ENCODE data around the gene ZDHHC6. TPM values are rescaled to one million over a fixed set of nuclear protein-coding genes. Genes with fewer than 3 reads are reported as not detected.
"Not testable (repeated sequence)": the region's sequence is repeated elsewhere in the genome, so short reads cannot be mapped to it uniquely, and the experiment has no call there.

The ZDHHC6 gene
- 10 to 100 TPM; 19.0 to 25.0 TPM for total RNA-seq
- long read RNA-seq, donor 1, transcript ZDHHC6-202 (11 exons, 2,170 nt): major isoform, 5 of 7 reads
- long read RNA-seq, donor 1, partial matches to known transcripts: 0 of 7 reads
- long read RNA-seq, donor 1, other reads (novel, unspliced or antisense): 2 of 7 reads
- long read RNA-seq, donor 2, transcript ZDHHC6-202 (11 exons, 2,170 nt): major isoform, 24 of 37 reads
- long read RNA-seq, donor 2, partial matches to known transcripts: 2 of 37 reads
- long read RNA-seq, donor 2, other reads (novel, unspliced or antisense): 11 of 37 reads

- DNase-seq (ENCODE audit: low spot score): peak; percentile 95
- intact Hi-C loops (cut with DNase I): no loop called here
Observed at GRCh38 chr10:112446855-112447619, at the start of gene ZDHHC6, which contains the start of gene VTI1A. ZDHHC6 (minus strand) TSS chr10:112446914; CDS start chr10:112445436, 1,478 bp downstream. VTI1A (plus strand) TSS chr10:112447215; CDS start chr10:112447374, 159 bp downstream.

GRCh38 chr10:112492736-112493135, 46.0 kb upstream of the ZDHHC6 start:
- intact Hi-C loops (cut with DNase I): no loop called here
- DNase-seq (ENCODE audit: low spot score): no peak

DNA sequence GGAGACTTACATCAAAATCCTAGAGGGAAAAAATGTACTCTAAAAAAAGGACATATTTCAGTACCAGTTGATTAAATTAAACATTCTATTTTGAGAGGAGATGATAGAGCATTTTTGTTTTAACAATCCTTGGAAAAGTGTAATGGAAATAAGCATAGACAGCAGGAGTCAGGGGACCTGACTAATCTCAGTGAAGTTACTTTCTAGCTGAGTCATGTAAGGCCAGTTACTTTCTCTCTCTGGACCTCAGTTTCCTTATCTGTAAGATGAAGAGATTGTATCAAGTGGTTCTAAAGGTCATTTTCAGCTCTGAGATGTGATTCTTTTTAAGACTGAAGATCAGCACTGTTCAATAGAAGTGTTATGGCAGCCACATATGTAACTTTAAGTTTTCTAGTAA, 44.4 kb upstream of the ZDHHC6 start:
- intact Hi-C loops (cut with DNase I): no loop called here
- DNase-seq (ENCODE audit: low spot score): no peak

DNA sequence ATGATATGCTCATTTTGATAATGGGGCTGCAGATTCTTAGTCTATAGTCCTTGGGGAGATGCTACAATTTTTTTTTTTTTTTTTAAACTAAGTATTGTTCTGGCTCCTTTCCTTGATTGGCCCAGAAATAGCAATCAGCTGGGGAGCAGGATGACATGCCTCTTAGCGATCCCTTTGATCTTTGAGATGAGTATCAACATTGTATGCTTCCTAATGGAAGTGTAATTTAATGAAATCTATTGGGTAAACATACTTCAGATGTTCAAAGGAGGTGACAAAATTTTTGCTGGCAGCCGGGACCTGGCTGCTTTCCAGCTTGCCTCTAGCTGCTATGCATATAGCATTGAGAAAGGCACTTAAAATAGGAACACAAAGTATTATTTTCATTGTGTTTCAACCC, 43.8 kb upstream of the ZDHHC6 start:
- DNase-seq (ENCODE audit: low spot score): no peak
- intact Hi-C loops (cut with DNase I): no loop called here

DNA sequence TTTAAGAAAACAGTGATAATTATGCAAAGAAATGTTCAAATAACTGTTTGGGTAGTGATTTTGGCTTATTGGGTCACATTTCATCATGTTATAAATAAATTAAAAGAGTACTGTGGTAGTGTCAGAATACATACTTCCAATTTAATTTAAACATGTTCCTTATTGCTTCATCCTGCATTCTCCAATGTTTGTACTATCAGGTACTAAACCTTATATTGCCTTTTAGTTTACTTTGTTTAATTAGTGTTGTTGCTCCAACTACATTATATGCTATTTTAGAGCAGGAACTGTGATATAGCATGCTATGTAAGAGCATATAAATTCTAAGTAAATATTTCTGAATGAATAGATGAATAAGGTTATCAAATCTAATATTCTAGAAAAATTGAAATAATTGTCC, 41.2 kb upstream of the ZDHHC6 start:
- intact Hi-C loops (cut with DNase I): no loop called here
- no peak for DNase-seq (ENCODE audit: low spot score)

DNA sequence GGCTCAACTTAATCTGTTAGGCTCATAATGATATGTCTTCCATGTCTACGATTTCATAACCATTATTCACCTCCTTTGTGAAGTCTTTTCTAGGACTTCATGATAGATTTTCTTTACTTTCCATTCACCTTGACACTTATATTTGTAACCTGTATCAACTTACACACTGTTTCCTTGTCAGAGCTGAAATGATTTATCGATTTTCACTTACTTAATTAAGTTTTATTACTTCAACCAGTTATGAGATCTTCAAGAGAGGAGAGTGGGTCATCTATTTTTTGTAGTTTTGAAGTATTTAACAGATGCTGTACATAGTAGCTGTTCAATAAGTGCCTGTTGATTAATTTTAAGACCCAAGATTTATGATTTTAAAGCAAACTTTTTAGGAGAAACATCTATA, 37.7 kb upstream of the ZDHHC6 start:
- DNase-seq (ENCODE audit: low spot score): no peak
- intact Hi-C loops (cut with DNase I): no loop called here

DNA sequence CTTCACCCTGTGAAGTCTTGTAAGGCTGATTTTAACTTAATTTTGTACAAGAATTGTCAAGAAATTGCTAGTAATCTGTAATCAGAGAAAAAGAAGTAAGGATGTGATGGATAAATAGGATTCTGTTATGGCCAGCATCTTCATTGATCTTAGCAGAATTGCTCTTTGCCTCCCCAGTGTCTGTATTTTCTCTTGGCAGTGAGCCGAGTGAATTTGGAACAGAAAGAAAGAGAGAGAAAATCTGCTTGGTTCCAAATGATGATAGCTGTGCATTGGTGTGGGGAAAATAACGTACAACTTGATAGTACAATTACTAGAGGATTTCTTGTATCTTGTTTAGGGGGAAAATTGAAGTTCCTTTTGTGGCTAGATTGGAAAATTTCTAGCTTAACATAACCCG, 34.9 kb upstream of the ZDHHC6 start:
- intact Hi-C loops (cut with DNase I): no loop called here
- no peak for DNase-seq (ENCODE audit: low spot score)

- intact Hi-C loops (cut with DNase I): no loop called here
- DNase-seq (ENCODE audit: low spot score): no peak
Observed at GRCh38 chr10:112475575-112476218, 29.0 kb upstream of the ZDHHC6 start.

GRCh38 chr10:112471878-112472487, 25.3 kb upstream of the ZDHHC6 start:
- intact Hi-C loops (cut with DNase I): no loop called here
- no peak for DNase-seq (ENCODE audit: low spot score)

GRCh38 chr10:112467541-112468075, 20.9 kb upstream of the ZDHHC6 start:
- intact Hi-C loops (cut with DNase I): no loop called here
- DNase-seq (ENCODE audit: low spot score): no peak

- DNase-seq (ENCODE audit: low spot score): no peak
- intact Hi-C loops (cut with DNase I): no loop called here
Observed at GRCh38 chr10:112466802-112467201, 20.1 kb upstream of the ZDHHC6 start.

- intact Hi-C loops (cut with DNase I): no loop called here
Observed at GRCh38 chr10:112465299-112465883, 18.7 kb upstream of the ZDHHC6 start.

GRCh38 chr10:112464074-112464473, 17.4 kb upstream of the ZDHHC6 start:
- DNase-seq (ENCODE audit: low spot score); intact Hi-C loops (cut with DNase I): not testable (repeated sequence)

More at GRCh38 chr10:112465299-112465883, 18.7 kb upstream of the ZDHHC6 start:
- no peak for DNase-seq (ENCODE audit: low spot score)

- intact Hi-C loops (cut with DNase I): no loop called here
- no peak for DNase-seq (ENCODE audit: low spot score)
Observed at GRCh38 chr10:112461029-112461887, 14.5 kb upstream of the ZDHHC6 start.

GRCh38 chr10:112460366-112460765, 13.7 kb upstream of the ZDHHC6 start:
- intact Hi-C loops (cut with DNase I): no loop called here
- DNase-seq (ENCODE audit: low spot score): no peak

GRCh38 chr10:112456533-112456932, 9.8 kb upstream of the ZDHHC6 start:
- intact Hi-C loops (cut with DNase I): no loop called here
- no peak for DNase-seq (ENCODE audit: low spot score)

DNA sequence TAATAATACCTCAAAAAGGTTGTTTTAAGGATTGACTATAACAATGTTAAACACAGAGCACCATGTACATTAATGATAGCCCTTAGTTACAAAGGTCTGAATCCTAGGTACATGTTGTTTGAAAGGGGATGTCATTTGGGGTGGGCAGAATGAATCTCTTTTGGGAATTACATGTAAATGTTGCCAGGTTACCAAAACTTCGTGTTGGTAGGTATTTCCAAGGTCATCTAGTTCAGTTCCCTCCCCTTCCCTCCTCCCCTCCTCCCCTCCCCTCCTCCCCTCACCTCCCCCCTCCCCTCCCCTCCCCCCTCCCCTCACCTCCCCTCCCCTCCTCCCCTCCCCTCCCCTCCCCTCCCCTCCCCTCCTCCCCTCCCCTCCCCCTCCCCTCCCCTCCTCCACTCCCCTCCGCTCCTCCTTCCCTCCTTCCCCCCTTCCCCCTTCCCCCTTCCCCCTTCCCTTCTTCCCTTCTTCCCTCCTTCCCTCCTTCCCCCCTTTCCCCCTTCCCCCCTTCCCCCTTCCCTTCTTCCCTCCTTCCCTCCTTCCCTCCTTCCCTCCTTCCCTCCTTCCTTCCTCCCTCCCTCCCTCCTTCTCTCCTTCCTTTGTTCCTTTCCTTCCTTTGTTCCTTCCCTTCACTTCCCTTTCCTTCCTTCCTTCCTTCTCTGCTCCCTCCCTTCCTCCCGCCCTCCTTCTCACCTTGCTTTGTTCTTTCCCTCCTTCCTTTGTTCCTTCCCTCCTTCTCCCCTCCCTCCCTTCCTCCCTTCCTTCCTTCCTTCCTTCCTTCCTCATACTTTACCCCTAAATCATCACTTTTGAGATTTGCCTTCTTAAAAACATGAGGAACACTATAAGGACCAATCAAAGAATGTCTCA, 8.4 kb upstream of the ZDHHC6 start:
- intact Hi-C loops (cut with DNase I): no loop called here
- no peak for DNase-seq (ENCODE audit: low spot score)

All from posterior vena cava (tissue), 2 donors.